ENCODE measurements around the gene SLC17A9.

The SLC17A9 gene

GRCh38 chr20:62982124-62983075 is 29.9 kb downstream of the SLC17A9 start:
- DNase-seq (ENCODE audit: low read depth in 2 of 2) = no peak

DNA sequence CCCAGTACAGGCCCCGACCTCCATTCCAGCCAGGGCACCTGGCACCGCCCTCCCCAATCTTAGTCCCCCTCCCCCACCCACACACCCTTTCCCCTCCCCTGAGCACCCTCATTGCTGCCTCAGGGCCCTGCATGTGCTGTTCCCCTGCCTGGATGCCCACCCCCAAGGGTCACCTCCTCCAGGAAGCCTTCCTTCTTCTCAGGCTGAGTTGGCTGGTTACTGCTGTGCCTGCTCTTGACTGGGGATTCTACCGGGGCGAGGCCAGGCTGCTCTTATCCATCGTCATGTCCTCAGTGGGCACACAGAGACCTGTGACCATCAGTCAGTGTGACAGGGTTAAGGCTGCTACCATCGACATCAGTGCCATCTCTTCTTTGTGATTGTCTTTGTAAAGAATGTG is 30.7 kb downstream of the SLC17A9 start:
- no peak for DNase-seq (ENCODE audit: low read depth in 2 of 2)

DNA sequence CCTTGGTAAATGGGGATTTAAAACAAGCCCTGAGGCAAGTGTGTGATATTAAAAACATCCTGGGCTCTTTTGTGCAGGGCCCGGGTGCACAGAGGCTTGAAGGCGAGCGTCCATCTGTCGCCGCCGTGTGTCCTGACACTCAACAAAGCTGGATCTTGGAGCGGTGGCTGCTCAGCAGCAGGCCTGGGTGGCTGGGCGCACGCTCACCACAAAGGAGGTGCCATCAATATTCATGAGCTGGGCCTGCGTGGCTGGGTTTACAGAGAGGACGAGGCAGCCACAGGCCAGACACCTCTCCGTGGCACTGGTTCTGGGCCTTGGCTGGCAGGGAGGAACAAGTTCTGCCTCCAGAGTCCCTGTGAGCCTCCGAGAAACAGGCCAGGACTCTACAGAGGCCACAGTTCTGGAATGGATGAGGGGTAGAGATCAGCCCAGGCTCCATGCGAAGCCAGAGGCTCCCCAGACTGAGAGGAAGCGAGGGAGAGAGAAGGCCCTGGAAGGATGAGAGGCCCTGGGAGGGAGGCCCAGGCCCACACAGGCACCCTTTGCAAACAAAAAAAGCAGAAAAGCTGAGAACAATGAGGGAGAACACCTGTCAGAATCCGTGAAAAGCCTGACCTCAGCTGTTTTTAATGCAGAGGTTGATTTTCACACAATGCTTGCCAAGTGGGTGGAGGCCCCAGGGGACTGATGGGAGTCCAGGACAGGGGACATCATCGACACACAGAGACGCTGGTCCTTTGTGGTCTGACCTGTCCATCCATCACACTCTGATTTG is 32.3 kb downstream of the SLC17A9 start:
- no peak for DNase-seq (ENCODE audit: low read depth in 2 of 2)

- no peak for DNase-seq (ENCODE audit: low read depth in 2 of 2)
Observed at GRCh38 chr20:62985444-62985778, 32.9 kb downstream of the SLC17A9 start.

- DNase-seq (ENCODE audit: low read depth in 2 of 2) = no peak
Observed at GRCh38 chr20:62986257-62986800, 33.8 kb downstream of the SLC17A9 start.

GRCh38 chr20:62987114-62987513 is 34.6 kb downstream of the SLC17A9 start:
- DNase-seq (ENCODE audit: low read depth in 2 of 2) = no peak

- no peak for DNase-seq (ENCODE audit: low read depth in 2 of 2)
Observed at GRCh38 chr20:62989201-62989601, 36.7 kb downstream of the SLC17A9 start.

GRCh38 chr20:62990306-62990825 is 37.9 kb downstream of the SLC17A9 start:
- DNase-seq (ENCODE audit: low read depth in 2 of 2) = no peak

DNA sequence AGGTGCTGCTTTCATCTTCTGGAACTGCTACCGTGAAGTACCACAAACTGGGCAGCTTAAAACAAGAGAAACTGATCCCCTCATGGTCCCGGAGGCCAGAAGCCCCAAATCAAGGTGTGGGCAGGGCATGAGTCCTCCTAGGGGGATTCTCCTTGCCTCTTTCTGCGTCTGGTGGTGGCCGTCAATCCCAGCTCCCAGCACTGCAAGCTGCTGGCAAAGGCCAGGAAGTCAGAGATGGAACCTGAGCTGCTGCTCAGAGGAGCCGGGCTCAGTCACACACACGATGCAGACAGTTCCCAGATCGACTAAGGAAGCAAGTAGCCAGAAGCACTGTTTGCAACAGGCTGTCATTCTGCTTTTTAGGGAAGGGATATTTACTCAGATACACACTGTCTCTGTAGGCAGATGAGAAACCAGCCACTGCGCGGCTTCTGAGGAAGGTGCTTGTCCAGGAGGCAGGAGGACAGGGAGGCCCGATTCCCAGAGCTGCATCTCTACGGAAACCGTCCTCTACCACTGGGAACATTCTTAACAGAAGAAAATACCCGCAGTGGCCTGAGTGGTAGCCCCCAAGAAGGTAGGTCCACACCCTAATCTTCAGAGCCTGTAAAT is 38.8 kb downstream of the SLC17A9 start:
- no peak for DNase-seq (ENCODE audit: low read depth in 2 of 2)

- no peak for DNase-seq (ENCODE audit: low read depth in 2 of 2)
Observed at GRCh38 chr20:62991863-62992262, 39.4 kb downstream of the SLC17A9 start.

- no peak for DNase-seq (ENCODE audit: low read depth in 2 of 2)
Observed at GRCh38 chr20:62993856-62994494, 41.5 kb downstream of the SLC17A9 start.

GRCh38 chr20:62994869-62995281 is 42.4 kb downstream of the SLC17A9 start:
- DNase-seq (ENCODE audit: low read depth in 2 of 2) = no peak

DNA sequence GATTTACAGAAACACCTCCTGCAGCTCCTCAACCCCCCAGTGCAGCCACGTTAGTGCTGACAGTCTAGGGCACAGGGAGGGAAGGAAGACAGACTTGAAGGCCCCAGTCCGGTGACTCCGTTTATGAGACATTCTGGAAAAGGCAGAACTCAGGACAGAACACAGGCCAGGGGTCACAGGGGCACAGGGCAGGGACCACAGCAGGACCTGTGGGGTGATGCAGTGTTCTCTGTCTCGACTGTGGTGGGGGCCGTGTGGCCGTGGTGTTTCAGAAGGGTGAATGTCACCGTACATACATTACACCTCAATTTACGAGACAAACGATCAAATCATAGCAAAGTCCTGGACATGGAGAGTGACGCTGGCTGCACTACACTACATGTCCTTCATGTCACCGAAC is 43.0 kb downstream of the SLC17A9 start:
- DNase-seq (ENCODE audit: low read depth in 2 of 2) = no peak

DNA sequence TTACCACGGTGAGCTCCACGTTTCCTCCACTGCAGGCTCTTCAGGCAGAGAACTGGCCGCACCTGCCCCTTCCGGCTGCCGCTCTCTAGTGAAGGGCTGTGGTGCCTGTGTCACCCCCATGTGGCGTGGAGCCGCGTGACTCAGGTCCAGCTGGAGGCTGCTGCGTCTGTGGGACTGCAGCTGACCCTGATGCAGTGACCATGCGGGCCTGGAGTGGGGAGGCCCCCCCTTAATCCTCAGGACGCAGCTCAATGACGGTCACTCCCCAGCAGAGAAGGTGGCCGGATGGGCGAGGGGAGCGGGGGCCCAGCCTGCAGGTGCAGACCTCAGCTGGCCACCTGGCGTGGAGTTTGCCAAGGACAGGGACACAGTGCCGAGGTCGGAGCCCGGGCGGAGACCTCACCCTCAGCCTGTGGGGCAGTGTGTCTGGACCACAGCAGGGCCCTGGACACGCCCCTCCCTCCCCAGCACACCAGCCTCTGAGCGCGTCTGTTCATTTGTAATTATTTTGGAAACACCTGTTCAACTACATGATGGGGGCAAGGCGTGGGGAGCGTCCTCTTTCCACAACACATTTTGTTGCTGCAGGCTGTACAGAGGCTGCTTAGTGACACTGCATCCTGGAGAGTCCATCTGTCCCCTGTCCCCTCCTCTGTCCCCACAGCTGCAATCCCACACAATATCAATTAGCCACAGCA is 43.5 kb downstream of the SLC17A9 start:
- DNase-seq (ENCODE audit: low read depth in 2 of 2) = no peak

GRCh38 chr20:62996596-62996982 is 44.1 kb downstream of the SLC17A9 start:
- no peak for DNase-seq (ENCODE audit: low read depth in 2 of 2)

GRCh38 chr20:62997417-62998035 is 45.0 kb downstream of the SLC17A9 start:
- DNase-seq (ENCODE audit: low read depth in 2 of 2) = no peak

GRCh38 chr20:62998449-62998848 is 45.9 kb downstream of the SLC17A9 start:
- DNase-seq (ENCODE audit: low read depth in 2 of 2) = no peak

DNA sequence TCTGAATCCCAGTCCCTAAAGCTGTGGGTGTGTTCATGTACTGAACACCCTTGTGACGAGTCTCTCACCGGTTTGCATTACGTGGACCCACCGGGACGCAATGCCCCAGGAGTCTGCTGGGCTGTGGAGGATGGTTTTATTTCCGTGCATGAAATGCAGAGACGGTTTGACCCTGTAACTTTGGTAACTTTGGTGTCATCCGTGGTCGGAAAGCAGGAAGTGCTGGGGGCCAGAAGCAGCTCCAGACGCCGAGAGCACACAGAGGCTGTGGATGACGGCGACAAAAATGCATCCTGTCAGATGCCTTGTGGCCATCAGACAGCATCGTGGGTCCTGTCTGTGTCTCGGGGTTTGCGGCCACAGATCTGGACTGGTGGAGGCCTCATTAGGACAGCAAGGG is 47.1 kb downstream of the SLC17A9 start:
- DNase-seq (ENCODE audit: low read depth in 2 of 2) = no peak

GRCh38 chr20:63000036-63000435 is 47.5 kb downstream of the SLC17A9 start:
- no peak for DNase-seq (ENCODE audit: low read depth in 2 of 2)

DNA sequence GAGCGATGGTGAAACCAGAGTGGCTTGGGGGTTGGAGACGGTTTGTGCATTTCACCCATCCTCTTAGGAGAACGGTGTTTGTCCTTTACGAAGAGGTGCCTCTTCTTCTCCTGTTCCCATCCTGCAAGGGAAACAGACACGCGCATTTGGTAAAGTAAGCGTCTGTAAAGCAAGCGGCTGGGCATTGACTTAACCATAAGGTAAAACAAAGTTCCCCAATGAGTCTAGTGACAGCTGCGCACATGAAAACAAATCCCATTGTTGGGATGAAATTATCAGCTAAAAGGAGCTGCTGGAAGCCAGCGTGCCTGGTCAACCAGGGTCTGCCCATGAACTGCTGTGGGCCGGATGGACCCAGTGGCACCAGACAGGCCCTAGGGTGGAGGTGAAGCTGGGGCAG is 48.4 kb downstream of the SLC17A9 start:
- DNase-seq (ENCODE audit: low read depth in 2 of 2) = no peak

Measured in stimulated activated CD4-positive, alpha-beta T cell treated with anti-CD3 and anti-CD28 coated beads, Interleukin-15, amount 100 ng/mL, for 48 hours (primary cell).